HEK293 (cell line): ENCODE results near the gene LPCAT2.

Source experiments
- CTCF ChIP-seq: fragments of 450-650 bp; formaldehyde crosslinking; IDR thresholded peaks from 2 replicates; pipeline ENCODE4 v1.5.1; 2016; ENCODE audit warnings: missing biosample characterization, missing genetic modification characterization
- KLF10 ChIP-seq: fragments of 450-650 bp; IDR thresholded peaks from 2 replicates; pipeline ENCODE4 v1.5.1; 2018; ENCODE audit warnings: missing biosample characterization, mild to moderate bottlenecking, missing genetic modification characterization
- PRDM4 ChIP-seq: fragments of 450-650 bp; formaldehyde crosslinking; IDR thresholded peaks from 2 replicates; pipeline ENCODE4 v1.5.1; 2017; ENCODE audit warnings: missing biosample characterization, missing genetic modification characterization
- ZNF530 ChIP-seq: fragments of 450-650 bp; formaldehyde crosslinking; IDR thresholded peaks from 2 replicates; pipeline ENCODE4 v1.5.1; 2016; ENCODE audit warnings: low read depth, missing biosample characterization, missing genetic modification characterization
- ZNF768 ChIP-seq: fragments of 450-650 bp; formaldehyde crosslinking; IDR thresholded peaks from 2 replicates; pipeline ENCODE4 v1.5.1; 2018; ENCODE audit warnings: missing biosample characterization, mild to moderate bottlenecking, missing genetic modification characterization

- TF ChIP-seq CTCF (tag by site-specific recombination) (no peak), KLF10 (tag by site-specific recombination) (no peak), ZNF768 (tag by site-specific recombination) (no peak), PRDM4 (tag by site-specific recombination) (no peak), ZNF530 (tag by site-specific recombination) (no peak)
Observed at GRCh38 chr16:55505333-55506015, 3.4 kb upstream of the LPCAT2 start.
